Stimulated activated effector memory CD8-positive, alpha-beta T cell treated with anti-CD3 and anti-CD28 coated beads, Interleukin-12 subunit alpha, Interleukin-12 subunit beta, amount 100 ng/mL, for 72 hours (primary cell): ENCODE measurements around the gene HMGN3.

Source experiments
- ATAC-seq: fragments of 150-1000 bp; cut with Tn5 transposase; 2 replicates; pipeline ENCODE4 v1.10.0; 2021
- DNase-seq, 2 donors: peaks; one replicate each; pipeline ENCODE4 v3.0.0; 2021 to 2022; ENCODE audit warnings: low spot score in 2 of 2
- H3K27ac Mint-ChIP-seq: one replicate; pipeline ENCODE4 v1.8.0; 2022; ENCODE audit warnings: mild to moderate bottlenecking, mixed read lengths
- H3K36me3 Mint-ChIP-seq: one replicate; pipeline ENCODE4 v1.8.0; 2022; ENCODE audit warnings: mild to moderate bottlenecking, mixed read lengths
- H3K4me1 Mint-ChIP-seq: one replicate; pipeline ENCODE4 v1.8.0; 2022; ENCODE audit warnings: mixed read lengths
- H3K4me3 Mint-ChIP-seq: one replicate; pipeline ENCODE4 v1.8.0; 2022; ENCODE audit warnings: mild to moderate bottlenecking, mixed read lengths
- H3K9me3 Mint-ChIP-seq: one replicate; pipeline ENCODE4 v1.8.0; 2022; ENCODE audit warnings: mixed read lengths

The HMGN3 gene

DNA sequence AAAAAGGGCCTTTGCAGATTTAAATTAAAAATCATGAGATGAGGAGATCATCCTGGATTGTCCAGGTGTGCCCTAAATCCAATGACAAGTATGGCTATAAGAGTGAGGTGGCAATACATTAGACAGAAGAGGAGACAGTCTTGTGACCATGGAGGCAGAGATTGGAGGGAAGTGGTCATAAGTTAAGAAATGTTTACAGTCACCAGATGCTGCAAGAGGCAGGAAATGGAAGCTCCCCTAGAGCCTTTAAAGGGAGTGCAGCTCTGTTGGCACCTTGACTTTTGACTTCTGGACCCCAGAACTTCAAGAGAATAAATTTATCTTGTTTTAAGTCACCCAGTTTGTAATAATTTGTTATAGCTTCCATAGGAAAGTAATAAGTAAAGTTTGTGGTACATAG lies 61.1 kb downstream of the HMGN3 start:
- ATAC-seq = no peak

DNA sequence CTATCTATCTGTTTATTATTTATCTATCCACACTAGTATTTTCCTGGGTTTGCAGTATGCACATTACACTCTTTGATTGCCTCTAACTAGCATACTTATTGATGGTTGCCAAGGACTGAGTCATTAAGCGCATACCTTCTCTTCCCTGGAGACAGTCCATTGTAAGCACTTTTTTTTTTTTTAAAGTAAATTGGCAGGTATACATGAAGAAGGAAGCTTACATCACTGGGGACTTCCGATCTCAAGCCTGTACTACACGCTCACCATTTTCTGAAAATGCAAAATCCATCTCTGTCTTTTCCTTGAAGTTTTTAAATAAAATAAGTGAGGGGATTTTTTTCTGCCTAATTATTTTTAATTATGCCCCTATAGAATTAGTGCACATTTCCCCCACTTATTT lies 63.5 kb downstream of the HMGN3 start:
- no peak for DNase-seq
- Mint-ChIP-seq H3K27ac (no peak overlapping the region), H3K9me3 (no peaks in the 10 kb centered on the region), H3K4me1 (no peaks in the 10 kb centered on the region), H3K36me3 (no peaks in the 10 kb centered on the region), H3K4me3 (no peak overlapping the region)
- no peak for ATAC-seq

More for the DNA sequence above, 61.1 kb downstream of the HMGN3 start:
- Mint-ChIP-seq H3K9me3 (no peaks in the 10 kb centered on the region), H3K4me1 (no peaks in the 10 kb centered on the region), H3K4me3 (no peak overlapping the region), H3K27ac (no peak overlapping the region), H3K36me3 (no peaks in the 10 kb centered on the region)
- no peak for DNase-seq

DNA sequence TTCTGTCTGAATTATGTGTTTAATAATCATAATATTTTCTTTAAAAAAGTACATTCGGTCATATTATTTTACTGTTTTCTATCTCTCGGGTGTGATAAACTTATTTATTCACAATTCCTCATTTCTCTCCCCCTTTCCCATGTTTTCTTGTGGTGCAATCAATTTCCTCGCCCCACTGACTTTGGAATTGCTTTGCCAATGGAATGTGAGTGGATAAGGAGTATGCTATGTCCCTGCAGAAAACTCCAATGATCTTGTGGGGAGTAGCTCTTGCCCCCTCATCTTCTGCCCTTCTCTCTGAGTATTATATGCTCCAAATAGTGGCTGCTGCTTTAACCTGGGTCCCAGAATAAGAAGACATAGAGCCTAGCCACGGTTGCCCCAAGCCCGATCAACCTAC lies 64.1 kb downstream of the HMGN3 start:
- no peak overlapping the region for H3K27ac Mint-ChIP-seq
- DNase-seq = no peak
- H3K4me3 Mint-ChIP-seq = no peak overlapping the region
- H3K4me1 Mint-ChIP-seq = no peaks in the 10 kb centered on the region
- H3K9me3 Mint-ChIP-seq = no peaks in the 10 kb centered on the region
- ATAC-seq = no peak
- H3K36me3 Mint-ChIP-seq = no peaks in the 10 kb centered on the region

DNA sequence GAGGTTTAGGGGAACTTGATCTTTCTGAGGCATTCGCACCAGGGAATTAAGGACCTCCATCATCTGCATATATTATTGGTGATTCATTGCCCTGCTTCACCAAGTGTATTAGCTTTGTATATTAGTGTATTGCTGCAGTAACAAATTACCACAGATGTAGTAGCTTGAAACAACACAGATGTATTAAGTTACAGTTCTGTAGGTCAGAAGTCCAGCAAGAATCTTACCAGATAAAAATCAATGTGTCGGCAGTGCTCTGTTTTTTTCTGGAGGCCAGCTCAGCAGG lies 65.8 kb downstream of the HMGN3 start:
- no peaks in the 10 kb centered on the region for H3K9me3 Mint-ChIP-seq
- no peak overlapping the region for H3K27ac Mint-ChIP-seq
- no peak for ATAC-seq
- DNase-seq = no peak
- no peaks in the 10 kb centered on the region for H3K4me1 Mint-ChIP-seq
- no peaks in the 10 kb centered on the region for H3K36me3 Mint-ChIP-seq
- H3K4me3 Mint-ChIP-seq = no peak overlapping the region

DNA sequence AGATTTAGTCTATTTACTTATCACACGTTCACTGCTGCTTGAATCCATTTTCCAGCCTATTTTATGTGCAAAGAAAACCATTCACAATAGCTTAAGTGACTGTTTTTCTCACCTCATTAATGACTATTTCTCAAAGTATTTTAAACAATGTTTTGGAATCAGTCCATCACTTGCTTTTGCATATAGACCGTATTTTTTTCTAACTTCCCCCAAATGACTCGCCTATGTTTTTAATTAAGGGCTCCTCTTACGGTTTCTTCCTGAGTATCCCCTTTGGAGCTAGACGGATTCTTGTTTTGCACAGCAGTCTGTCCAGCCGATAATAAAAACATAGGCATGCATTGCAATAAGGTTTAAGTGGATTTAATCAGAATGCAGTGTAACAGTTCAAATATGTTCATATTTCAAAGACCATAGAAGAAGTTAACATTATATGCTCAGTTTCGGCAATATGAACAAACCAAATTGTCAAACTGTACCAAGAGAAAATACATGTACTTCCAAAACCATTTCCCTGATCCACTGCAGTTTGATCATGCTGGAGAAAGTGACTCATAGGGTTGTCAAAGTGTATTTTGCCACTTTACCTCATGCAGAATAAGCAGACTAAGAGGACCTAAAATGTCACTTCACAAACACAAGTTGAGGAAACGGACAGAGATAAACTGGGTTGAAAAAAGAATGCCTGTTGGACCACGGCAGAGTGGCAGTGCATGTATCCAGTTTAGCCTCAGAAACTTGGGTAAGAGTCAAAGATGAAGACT lies 66.4 kb downstream of the HMGN3 start:
- Mint-ChIP-seq H3K9me3 (no peaks in the 10 kb centered on the region), H3K27ac (no peak overlapping the region)

DNA sequence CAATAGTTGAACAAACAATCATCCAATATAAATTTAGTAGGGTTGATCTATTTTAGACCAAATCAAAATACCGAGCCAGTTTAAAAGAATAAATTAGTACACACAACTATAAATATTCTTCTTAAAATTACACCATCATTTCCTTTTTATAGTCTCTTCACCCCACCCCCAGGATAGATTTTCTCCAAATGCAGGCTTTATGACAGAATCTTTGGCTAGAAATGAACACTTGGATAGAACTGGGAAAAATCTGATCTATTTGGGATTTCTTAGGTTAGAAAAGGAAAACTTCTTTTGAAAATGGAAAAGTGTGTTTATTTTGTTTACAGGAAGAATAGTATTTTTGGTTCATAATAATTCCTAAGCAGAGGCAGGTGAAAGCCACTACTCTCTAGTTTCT lies 74.6 kb downstream of the HMGN3 start:
- Mint-ChIP-seq H3K36me3 (no peaks in the 10 kb centered on the region), H3K4me1 (no peaks in the 10 kb centered on the region), H3K9me3 (no peaks in the 10 kb centered on the region), H3K27ac (no peak overlapping the region), H3K4me3 (no peak overlapping the region)
- DNase-seq = no peak
- no peak for ATAC-seq

More for the DNA sequence above, 66.4 kb downstream of the HMGN3 start:
- Mint-ChIP-seq H3K4me3 (no peak overlapping the region), H3K4me1 (no peaks in the 10 kb centered on the region), H3K36me3 (no peaks in the 10 kb centered on the region)
- DNase-seq (no peak), ATAC-seq (no peak)

DNA sequence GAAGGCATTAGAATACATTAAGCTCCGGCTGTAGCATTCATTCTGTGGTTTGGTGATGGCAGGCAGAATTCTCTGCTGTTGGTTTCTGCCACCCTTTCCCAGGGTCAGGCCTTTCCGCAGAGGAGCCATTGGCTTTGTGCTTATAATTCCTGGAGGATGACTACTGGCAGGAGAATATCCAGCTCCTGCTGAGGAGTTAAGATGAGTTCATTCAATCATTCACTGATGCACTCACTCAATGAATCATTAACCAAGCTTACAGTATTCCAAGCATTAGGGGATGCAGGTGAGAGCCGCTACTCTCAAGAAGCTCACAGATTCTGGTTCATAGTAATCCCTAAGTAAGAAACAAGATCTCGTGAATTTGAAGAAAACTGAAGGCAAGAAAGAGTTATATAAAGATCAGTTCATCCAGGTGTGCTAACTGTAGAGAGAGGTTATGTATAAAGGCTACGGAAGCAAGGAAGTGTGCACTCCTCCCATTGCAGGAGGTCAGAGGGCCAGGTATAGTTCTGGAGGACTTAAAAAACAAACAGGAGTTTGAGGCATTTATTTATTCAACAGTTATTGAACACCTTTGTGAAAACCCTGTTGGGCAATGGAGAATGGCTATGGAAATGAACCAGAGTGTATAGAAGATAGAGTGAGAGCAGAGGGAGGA lies 75.5 kb downstream of the HMGN3 start:
- Mint-ChIP-seq H3K9me3 (no peaks in the 10 kb centered on the region), H3K4me3 (no peak overlapping the region), H3K4me1 (no peaks in the 10 kb centered on the region), H3K36me3 (no peaks in the 10 kb centered on the region), H3K27ac (no peak overlapping the region)
- DNase-seq (no peak), ATAC-seq (no peak)

DNA sequence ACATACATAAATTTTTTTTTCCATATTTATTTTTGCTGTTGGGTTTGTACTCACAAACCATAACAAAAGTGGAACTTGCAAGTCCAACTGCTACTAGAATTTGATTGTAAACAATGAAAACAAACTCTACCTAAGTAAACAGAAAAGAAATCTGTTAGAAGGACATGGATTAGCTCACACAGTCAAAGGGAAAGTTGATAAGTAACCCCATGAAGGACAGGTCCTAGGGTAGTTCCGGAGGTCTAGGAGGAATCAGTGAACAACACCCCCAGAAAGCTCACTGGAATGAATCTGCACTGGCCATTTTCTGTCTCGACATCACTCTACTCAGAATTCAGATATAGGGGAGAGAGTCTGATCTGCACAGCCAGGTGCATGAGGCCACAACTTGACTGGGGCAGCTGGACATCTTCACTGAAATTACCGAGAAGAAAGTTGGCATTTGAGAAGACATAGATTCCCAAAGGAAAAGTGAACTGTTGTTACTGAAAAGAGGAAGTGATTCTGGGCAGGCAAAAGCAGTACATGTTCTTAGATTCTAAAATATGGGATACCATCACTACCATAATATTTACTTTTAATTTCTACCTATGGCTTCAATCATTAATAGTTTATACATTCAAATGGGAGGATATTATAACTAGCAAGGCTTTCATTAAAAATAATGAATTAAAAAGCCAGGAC lies 76.4 kb downstream of the HMGN3 start:
- no peaks in the 10 kb centered on the region for H3K4me1 Mint-ChIP-seq

DNA sequence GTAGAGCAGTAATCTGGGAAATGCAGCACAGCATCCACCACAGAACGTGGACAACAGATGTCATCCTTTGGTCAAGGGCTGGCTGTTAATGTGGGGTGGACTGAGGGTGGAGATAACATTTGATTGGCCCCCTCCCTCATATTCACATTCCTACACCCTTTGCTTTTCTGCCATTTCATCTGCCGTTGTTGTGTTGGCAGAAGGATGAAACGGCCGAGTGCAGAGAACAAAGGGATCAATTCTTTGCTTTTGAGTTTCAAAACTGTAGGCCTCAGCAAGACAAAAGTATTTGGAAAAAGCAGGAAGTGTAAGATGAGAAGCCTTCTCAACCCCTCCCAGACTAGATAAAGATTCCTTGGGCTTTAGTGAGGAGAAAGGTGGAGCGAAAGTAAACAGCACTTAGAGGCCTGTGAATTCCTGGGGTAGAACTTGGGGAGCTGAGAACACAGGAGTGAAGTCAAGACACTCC lies 82.2 kb downstream of the HMGN3 start:
- Mint-ChIP-seq H3K36me3 (no peaks in the 10 kb centered on the region), H3K4me1 (no peaks in the 10 kb centered on the region), H3K4me3 (no peak overlapping the region), H3K27ac (no peak overlapping the region), H3K9me3 (no peaks in the 10 kb centered on the region)
- DNase-seq (no peak), ATAC-seq (no peak)

More for the DNA sequence above, 76.4 kb downstream of the HMGN3 start:
- ATAC-seq (no peak), DNase-seq (no peak)
- H3K27ac Mint-ChIP-seq = no peak overlapping the region
- no peaks in the 10 kb centered on the region for H3K36me3 Mint-ChIP-seq
- H3K9me3 Mint-ChIP-seq = no peaks in the 10 kb centered on the region
- H3K4me3 Mint-ChIP-seq = no peak overlapping the region
